GM23338 (cell line): ENCODE results near the gene LTBP2. TPM values are rescaled to one million over a fixed set of nuclear protein-coding genes. Genes with fewer than 3 reads are reported as not detected.

Experiments
- ATAC-seq: fragments of 200-7000 bp; cut with Tn5 transposase; 3 replicates; pipeline ENCODE4 v1.9.1; 2020
- DNase-seq: peaks from one replicate; pipeline ENCODE4 v3.0.0-alpha.2; 2015; ENCODE audit warnings: low spot score
- H2AFZ ChIP-seq: fragments of 200-600 bp; sonication (generic); 2 replicates; pipeline ENCODE4 v1.8.0; 2016; ENCODE audit warnings: antibody characterized with exemption, mild to moderate bottlenecking, moderate library complexity
- H3F3A ChIP-seq: fragments of 200-600 bp; sonication (generic); replicated peaks from 2 replicates; pipeline ENCODE4 v1.8.0; 2017; ENCODE audit warnings: antibody characterized with exemption, mixed run types, low read depth
- H3K27ac ChIP-seq: fragments of 200-600 bp; sonication (generic); 2 replicates; pipeline ENCODE4 v1.6.1; 2016; ENCODE audit warnings: low read depth
- H3K27me3 ChIP-seq: fragments of 200-600 bp; sonication (generic); 2 replicates; pipeline ENCODE4 v1.8.0; 2016; ENCODE audit warnings: mild to moderate bottlenecking, mixed run types, moderate library complexity; ENCODE audit not compliant: insufficient read depth
- H3K36me3 ChIP-seq: fragments of 200-600 bp; sonication (generic); 2 replicates; pipeline ENCODE4 v1.8.0; 2016; ENCODE audit warnings: mild to moderate bottlenecking; ENCODE audit not compliant: insufficient read depth
- H3K4me1 ChIP-seq: fragments of 200-600 bp; sonication (generic); 2 replicates; pipeline ENCODE4 v1.8.0; 2016; ENCODE audit warnings: mild to moderate bottlenecking, moderate library complexity; ENCODE audit not compliant: insufficient read depth
- H3K4me2 ChIP-seq: fragments of 200-600 bp; sonication (generic); 2 replicates; pipeline ENCODE4 v1.7.1; 2017; ENCODE audit warnings: mixed run types
- H3K4me3 ChIP-seq: fragments of 200-600 bp; sonication (generic); 2 replicates; pipeline ENCODE4 v1.6.1; 2016; ENCODE audit warnings: mixed run types
- H3K79me2 ChIP-seq: fragments of 200-600 bp; sonication (generic); replicated peaks from 2 replicates; pipeline ENCODE4 v1.8.0; 2017; ENCODE audit warnings: mild to moderate bottlenecking; ENCODE audit not compliant: insufficient read depth
- H3K9me2 ChIP-seq: fragments of 200-600 bp; sonication (generic); 2 replicates; pipeline ENCODE4 v1.8.0; 2017; ENCODE audit not compliant: insufficient read depth
- H4K20me1 ChIP-seq: fragments of 200-600 bp; sonication (generic); replicated peaks from 2 replicates; pipeline ENCODE4 v1.8.0; 2017; ENCODE audit warnings: mild to moderate bottlenecking; ENCODE audit not compliant: insufficient read depth
- H3K27ac Mint-ChIP-seq: 2 replicates; pipeline ENCODE4 v1.8.0; 2020; ENCODE audit warnings: inconsistent platforms, mild to moderate bottlenecking, moderate library complexity, mixed read lengths
- H3K27me3 Mint-ChIP-seq: 3 replicates; pipeline ENCODE4 v1.8.0; 2022; ENCODE audit warnings: low read depth, mild to moderate bottlenecking, moderate library complexity, mixed read lengths, inconsistent platforms; ENCODE audit not compliant: insufficient read depth, poor library complexity
- H3K36me3 Mint-ChIP-seq: 3 replicates; pipeline ENCODE4 v1.8.0; 2021; ENCODE audit warnings: low read depth, mild to moderate bottlenecking, inconsistent platforms, moderate library complexity, mixed read lengths
- H3K4me1 Mint-ChIP-seq: 3 replicates; pipeline ENCODE4 v1.8.0; 2020; ENCODE audit warnings: mild to moderate bottlenecking, inconsistent platforms, mixed read lengths
- H3K4me3 Mint-ChIP-seq: 3 replicates; pipeline ENCODE4 v1.8.0; 2021; ENCODE audit warnings: moderate library complexity, mild to moderate bottlenecking, inconsistent platforms, mixed read lengths
- H3K9me3 Mint-ChIP-seq: 3 replicates; pipeline ENCODE4 v1.8.0; 2020; ENCODE audit warnings: moderate library complexity, mild to moderate bottlenecking, inconsistent platforms, mixed read lengths
- EZH2phosphoT487 ChIP-seq: fragments of 200-600 bp; sonication (generic); IDR thresholded peaks from one replicate; pipeline ENCODE4 v1.8.1; 2018; ENCODE audit warnings: antibody characterized with exemption; ENCODE audit not compliant: unreplicated experiment
- JUNB ChIP-seq: IDR thresholded peaks from one replicate; pipeline ENCODE4 v1.6.1; 2016; ENCODE audit warnings: antibody characterized with exemption; ENCODE audit not compliant: unreplicated experiment
- POLR2AphosphoS5 ChIP-seq: IDR thresholded peaks from 2 replicates; pipeline ENCODE4 v1.6.1; 2016; ENCODE audit warnings: antibody characterized with exemption, low read depth
- ZNF331 ChIP-seq: fragments of 250-450 bp; sonication (Bioruptor Pico); IDR thresholded peaks from 2 replicates; pipeline ENCODE4 v1.5.0; 2020; ENCODE audit warnings: low read depth, mild to moderate bottlenecking, moderate library complexity
- polyA plus RNA-seq: library from polyadenylated mRNA; unstranded; fragments of >200 nt; fragmentation: Nextera tagmentation; extraction: Ambion mirVana; gene quantifications from 2 replicates; pipeline ENCODE4 v1.2.1, GENCODE V29; 2016
- total RNA-seq: library from RNA; depleted of rRNA; stranded (reverse); fragments of >200 nt; shearing (Covaris generic); gene quantifications from 2 replicates; pipeline ENCODE4 v1.2.3, GENCODE V29; 2014
- TF ChIP-seq, protein P1 (sequence below): IDR thresholded peaks from one replicate; pipeline ENCODE4 v1.6.1; 2018; ENCODE audit warnings: antibody characterized with exemption; ENCODE audit not compliant: unreplicated experiment
- TF ChIP-seq, protein P2 (sequence below), 2 experiments: fragments of 200-600 bp in 1 of 2; sonication (generic) in 1 of 2; conservative IDR thresholded peaks; 2 replicates each; pipeline versions ENCODE4 v1.5.1 to v1.6.1; 2016 to 2017; ENCODE audit warnings: antibody characterized with exemption in 2 of 2, low read depth in 2 of 2, mild to moderate bottlenecking in 2 of 2, moderate library complexity in 1 of 2
- TF ChIP-seq, protein P3 (sequence below): IDR thresholded peaks from 2 replicates; pipeline ENCODE4 v1.6.1; 2016; ENCODE audit warnings: antibody characterized with exemption
- TF ChIP-seq, protein P4 (sequence below): fragments of 250-450 bp; sonication (Bioruptor Pico); IDR thresholded peaks from 2 replicates; pipeline ENCODE4 v1.5.0; 2020; ENCODE audit warnings: mild to moderate bottlenecking, moderate library complexity

The LTBP2 gene
- total and polyA plus RNA-seq, 2 experiments from 2014 or later, result 0.27 to 0.49 TPM

DNA sequence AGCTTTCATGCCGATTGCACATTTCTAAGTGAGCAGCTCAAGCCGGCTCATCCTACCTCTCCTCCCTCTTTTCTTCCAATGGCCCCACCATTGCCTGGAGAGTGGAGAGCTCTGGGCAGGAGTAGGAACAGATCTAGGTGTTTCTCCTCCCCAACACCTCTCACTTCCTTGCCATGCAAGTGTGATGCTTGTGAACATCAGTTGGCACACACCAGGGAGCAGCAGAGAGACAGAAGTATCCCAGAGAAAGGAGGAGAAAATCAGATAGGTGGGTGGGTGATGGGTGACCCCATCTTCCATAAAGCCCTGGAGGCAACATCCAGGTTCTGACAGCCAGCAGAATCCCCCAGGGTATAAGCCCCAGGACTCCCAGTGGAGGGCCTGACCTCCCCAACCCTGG lies 146.7 kb downstream of the LTBP2 start:
- TF ChIP-seq, protein P1, sequence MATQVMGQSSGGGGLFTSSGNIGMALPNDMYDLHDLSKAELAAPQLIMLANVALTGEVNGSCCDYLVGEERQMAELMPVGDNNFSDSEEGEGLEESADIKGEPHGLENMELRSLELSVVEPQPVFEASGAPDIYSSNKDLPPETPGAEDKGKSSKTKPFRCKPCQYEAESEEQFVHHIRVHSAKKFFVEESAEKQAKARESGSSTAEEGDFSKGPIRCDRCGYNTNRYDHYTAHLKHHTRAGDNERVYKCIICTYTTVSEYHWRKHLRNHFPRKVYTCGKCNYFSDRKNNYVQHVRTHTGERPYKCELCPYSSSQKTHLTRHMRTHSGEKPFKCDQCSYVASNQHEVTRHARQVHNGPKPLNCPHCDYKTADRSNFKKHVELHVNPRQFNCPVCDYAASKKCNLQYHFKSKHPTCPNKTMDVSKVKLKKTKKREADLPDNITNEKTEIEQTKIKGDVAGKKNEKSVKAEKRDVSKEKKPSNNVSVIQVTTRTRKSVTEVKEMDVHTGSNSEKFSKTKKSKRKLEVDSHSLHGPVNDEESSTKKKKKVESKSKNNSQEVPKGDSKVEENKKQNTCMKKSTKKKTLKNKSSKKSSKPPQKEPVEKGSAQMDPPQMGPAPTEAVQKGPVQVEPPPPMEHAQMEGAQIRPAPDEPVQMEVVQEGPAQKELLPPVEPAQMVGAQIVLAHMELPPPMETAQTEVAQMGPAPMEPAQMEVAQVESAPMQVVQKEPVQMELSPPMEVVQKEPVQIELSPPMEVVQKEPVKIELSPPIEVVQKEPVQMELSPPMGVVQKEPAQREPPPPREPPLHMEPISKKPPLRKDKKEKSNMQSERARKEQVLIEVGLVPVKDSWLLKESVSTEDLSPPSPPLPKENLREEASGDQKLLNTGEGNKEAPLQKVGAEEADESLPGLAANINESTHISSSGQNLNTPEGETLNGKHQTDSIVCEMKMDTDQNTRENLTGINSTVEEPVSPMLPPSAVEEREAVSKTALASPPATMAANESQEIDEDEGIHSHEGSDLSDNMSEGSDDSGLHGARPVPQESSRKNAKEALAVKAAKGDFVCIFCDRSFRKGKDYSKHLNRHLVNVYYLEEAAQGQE, result no peak
- TF ChIP-seq, protein P2, sequence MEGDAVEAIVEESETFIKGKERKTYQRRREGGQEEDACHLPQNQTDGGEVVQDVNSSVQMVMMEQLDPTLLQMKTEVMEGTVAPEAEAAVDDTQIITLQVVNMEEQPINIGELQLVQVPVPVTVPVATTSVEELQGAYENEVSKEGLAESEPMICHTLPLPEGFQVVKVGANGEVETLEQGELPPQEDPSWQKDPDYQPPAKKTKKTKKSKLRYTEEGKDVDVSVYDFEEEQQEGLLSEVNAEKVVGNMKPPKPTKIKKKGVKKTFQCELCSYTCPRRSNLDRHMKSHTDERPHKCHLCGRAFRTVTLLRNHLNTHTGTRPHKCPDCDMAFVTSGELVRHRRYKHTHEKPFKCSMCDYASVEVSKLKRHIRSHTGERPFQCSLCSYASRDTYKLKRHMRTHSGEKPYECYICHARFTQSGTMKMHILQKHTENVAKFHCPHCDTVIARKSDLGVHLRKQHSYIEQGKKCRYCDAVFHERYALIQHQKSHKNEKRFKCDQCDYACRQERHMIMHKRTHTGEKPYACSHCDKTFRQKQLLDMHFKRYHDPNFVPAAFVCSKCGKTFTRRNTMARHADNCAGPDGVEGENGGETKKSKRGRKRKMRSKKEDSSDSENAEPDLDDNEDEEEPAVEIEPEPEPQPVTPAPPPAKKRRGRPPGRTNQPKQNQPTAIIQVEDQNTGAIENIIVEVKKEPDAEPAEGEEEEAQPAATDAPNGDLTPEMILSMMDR (conservative IDR thresholded peaks at IDR 0.05; ENCODE audit: low read depth in 2 of 2), result no peak
- TF ChIP-seq ZNF331 (no peak), POLR2AphosphoS5 (no peak), JUNB (no peak), EZH2phosphoT487 (no peak)
- TF ChIP-seq, protein P3, sequence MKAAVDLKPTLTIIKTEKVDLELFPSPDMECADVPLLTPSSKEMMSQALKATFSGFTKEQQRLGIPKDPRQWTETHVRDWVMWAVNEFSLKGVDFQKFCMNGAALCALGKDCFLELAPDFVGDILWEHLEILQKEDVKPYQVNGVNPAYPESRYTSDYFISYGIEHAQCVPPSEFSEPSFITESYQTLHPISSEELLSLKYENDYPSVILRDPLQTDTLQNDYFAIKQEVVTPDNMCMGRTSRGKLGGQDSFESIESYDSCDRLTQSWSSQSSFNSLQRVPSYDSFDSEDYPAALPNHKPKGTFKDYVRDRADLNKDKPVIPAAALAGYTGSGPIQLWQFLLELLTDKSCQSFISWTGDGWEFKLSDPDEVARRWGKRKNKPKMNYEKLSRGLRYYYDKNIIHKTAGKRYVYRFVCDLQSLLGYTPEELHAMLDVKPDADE, result no peak
- TF ChIP-seq, protein P4, sequence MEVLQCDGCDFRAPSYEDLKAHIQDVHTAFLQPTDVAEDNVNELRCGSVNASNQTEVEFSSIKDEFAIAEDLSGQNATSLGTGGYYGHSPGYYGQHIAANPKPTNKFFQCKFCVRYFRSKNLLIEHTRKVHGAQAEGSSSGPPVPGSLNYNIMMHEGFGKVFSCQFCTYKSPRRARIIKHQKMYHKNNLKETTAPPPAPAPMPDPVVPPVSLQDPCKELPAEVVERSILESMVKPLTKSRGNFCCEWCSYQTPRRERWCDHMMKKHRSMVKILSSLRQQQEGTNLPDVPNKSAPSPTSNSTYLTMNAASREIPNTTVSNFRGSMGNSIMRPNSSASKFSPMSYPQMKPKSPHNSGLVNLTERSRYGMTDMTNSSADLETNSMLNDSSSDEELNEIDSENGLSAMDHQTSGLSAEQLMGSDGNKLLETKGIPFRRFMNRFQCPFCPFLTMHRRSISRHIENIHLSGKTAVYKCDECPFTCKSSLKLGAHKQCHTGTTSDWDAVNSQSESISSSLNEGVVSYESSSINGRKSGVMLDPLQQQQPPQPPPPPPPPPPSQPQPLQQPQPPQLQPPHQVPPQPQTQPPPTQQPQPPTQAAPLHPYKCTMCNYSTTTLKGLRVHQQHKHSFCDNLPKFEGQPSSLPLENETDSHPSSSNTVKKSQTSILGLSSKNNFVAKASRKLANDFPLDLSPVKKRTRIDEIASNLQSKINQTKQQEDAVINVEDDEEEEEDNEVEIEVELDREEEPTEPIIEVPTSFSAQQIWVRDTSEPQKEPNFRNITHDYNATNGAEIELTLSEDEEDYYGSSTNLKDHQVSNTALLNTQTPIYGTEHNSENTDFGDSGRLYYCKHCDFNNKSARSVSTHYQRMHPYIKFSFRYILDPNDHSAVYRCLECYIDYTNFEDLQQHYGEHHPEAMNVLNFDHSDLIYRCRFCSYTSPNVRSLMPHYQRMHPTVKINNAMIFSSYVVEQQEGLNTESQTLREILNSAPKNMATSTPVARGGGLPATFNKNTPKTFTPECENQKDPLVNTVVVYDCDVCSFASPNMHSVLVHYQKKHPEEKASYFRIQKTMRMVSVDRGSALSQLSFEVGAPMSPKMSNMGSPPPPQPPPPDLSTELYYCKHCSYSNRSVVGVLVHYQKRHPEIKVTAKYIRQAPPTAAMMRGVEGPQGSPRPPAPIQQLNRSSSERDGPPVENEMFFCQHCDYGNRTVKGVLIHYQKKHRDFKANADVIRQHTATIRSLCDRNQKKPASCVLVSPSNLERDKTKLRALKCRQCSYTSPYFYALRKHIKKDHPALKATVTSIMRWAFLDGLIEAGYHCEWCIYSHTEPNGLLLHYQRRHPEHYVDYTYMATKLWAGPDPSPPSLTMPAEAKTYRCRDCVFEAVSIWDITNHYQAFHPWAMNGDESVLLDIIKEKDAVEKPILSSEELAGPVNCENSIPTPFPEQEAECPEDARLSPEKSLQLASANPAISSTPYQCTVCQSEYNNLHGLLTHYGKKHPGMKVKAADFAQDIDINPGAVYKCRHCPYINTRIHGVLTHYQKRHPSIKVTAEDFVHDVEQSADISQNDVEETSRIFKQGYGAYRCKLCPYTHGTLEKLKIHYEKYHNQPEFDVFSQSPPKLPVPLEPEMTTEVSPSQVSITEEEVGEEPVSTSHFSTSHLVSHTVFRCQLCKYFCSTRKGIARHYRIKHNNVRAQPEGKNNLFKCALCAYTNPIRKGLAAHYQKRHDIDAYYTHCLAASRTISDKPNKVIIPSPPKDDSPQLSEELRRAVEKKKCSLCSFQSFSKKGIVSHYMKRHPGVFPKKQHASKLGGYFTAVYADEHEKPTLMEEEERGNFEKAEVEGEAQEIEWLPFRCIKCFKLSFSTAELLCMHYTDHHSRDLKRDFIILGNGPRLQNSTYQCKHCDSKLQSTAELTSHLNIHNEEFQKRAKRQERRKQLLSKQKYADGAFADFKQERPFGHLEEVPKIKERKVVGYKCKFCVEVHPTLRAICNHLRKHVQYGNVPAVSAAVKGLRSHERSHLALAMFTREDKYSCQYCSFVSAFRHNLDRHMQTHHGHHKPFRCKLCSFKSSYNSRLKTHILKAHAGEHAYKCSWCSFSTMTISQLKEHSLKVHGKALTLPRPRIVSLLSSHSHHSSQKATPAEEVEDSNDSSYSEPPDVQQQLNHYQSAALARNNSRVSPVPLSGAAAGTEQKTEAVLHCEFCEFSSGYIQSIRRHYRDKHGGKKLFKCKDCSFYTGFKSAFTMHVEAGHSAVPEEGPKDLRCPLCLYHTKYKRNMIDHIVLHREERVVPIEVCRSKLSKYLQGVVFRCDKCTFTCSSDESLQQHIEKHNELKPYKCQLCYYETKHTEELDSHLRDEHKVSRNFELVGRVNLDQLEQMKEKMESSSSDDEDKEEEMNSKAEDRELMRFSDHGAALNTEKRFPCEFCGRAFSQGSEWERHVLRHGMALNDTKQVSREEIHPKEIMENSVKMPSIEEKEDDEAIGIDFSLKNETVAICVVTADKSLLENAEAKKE, result no peak
- Histone ChIP-seq H3K27ac (no peak overlapping the region), H3K4me2 (no peak overlapping the region), H3K27me3 (no peaks in the 10 kb centered on the region), H3K9me2 (no peaks in the 10 kb centered on the region), H3F3A (no peaks in the 10 kb centered on the region), H4K20me1 (no peaks in the 10 kb centered on the region), H2AFZ (no peak overlapping the region), H3K36me3 (no peaks in the 10 kb centered on the region), H3K4me3 (no peak overlapping the region), H3K4me1 (no peaks in the 10 kb centered on the region), H3K79me2 (no peaks in the 10 kb centered on the region)
- ATAC-seq (no peak), DNase-seq (no peak)
- Mint-ChIP-seq H3K27me3 (no peaks in the 10 kb centered on the region), H3K27ac (no peak overlapping the region), H3K4me1 (peaks cover 7% of the 10 kb centered on the region), H3K9me3 (no peaks in the 10 kb centered on the region), H3K4me3 (no peak overlapping the region), H3K36me3 (no peaks in the 10 kb centered on the region)
